Lower lobe of right lung (tissue), 2 donors: ENCODE measurements around the gene HSBP1L1. TPM values are rescaled to one million over a fixed set of nuclear protein-coding genes. Genes with fewer than 3 reads are reported as not detected.

Experiments used
- ATAC-seq, 2 donors: fragments of 200-7000 bp; cut with Tn5 transposase; one replicate each; pipeline ENCODE4 v1.9.1; 2020 to 2022; ENCODE audit warnings: mild to moderate bottlenecking in 2 of 2, moderate library complexity in 2 of 2
- DNase-seq: peaks from one replicate; pipeline ENCODE4 v3.0.0-alpha.2; 2020
- H3K27ac ChIP-seq: fragments of 200-600 bp; one replicate; pipeline ENCODE4 v1.8.0; 2022
- H3K27me3 ChIP-seq: fragments of 200-600 bp; one replicate; pipeline ENCODE4 v1.8.0; 2022; ENCODE audit warnings: low read depth
- H3K36me3 ChIP-seq: fragments of 200-600 bp; one replicate; pipeline ENCODE4 v1.8.0; 2022; ENCODE audit warnings: mild to moderate bottlenecking
- H3K4me1 ChIP-seq: fragments of 200-600 bp; one replicate; pipeline ENCODE4 v1.8.0; 2022
- H3K4me3 ChIP-seq: fragments of 200-600 bp; one replicate; pipeline ENCODE4 v1.8.0; 2022; ENCODE audit warnings: mild to moderate bottlenecking
- H3K9me3 ChIP-seq: fragments of 200-600 bp; one replicate; pipeline ENCODE4 v1.8.0; 2022
- CTCF ChIP-seq: fragments of 200-600 bp; IDR thresholded peaks from one replicate; pipeline ENCODE4 v1.8.0; 2022; ENCODE audit warnings: antibody characterized with exemption, mild to moderate bottlenecking
- intact Hi-C: fragments of 100-400 bp; cut with DNase I; formaldehyde crosslinking; loops from one replicate; pipeline ENCODE4 v1.11.0; 2022
- total RNA-seq: library from RNA; stranded (reverse); fragmentation: NEBNext Ultra II Directional; extraction: Animal tissue kit (Norgen Biotek cat#: 25700); gene quantifications from one replicate; pipeline ENCODE4 v1.2.1, GENCODE V29; 2021
- donor health status: DM: no; HTN: yes; CAD: no; lungs with severe emphysema.

HSBP1L1 gene
- total RNA-seq, 1 donor from 2014 or later: 46.6 TPM

GRCh38 chr18:80012714-80013113 is 48.3 kb downstream of the HSBP1L1 start:
- no peaks in the 10 kb centered on the region for H3K4me1 ChIP-seq
- intact Hi-C loops: no loop called here
- H3K36me3 ChIP-seq: no peaks in the 10 kb centered on the region
- H3K9me3 ChIP-seq: peaks cover 10% of the 10 kb centered on the region
- ATAC-seq (no peak), DNase-seq (no peak)
- no peak overlapping the region for H3K27ac ChIP-seq
- no peak overlapping the region for H3K4me3 ChIP-seq
- H3K27me3 ChIP-seq: no peaks in the 10 kb centered on the region
- TF ChIP-seq CTCF: no peak

Other genes with a start within 250 kb of the HSBP1L1 start
- 0.50 TPM for gene KCNG2, start 166.7 kb upstream of the HSBP1L1 start, total RNA-seq
- gene SLC66A2, start 13.0 kb upstream of the HSBP1L1 start, total RNA-seq: 54.2 TPM
- gene TXNL4A, start 23.9 kb downstream of the HSBP1L1 start, total RNA-seq: 78.7 TPM
- 14.8 TPM for gene RBFA, start 69.8 kb downstream of the HSBP1L1 start, total RNA-seq
- gene ADNP2, start 144.6 kb downstream of the HSBP1L1 start, total RNA-seq: 16.5 TPM